ENCODE measurements around the gene CAT.

Gene CAT

GRCh38 chr11:34473603-34474169 lies 35.0 kb downstream of the CAT start:
- peaks cover 24% of the 10 kb centered on the region for H3K36me3 ChIP-seq (ENCODE audit: control insufficient read depth, insufficient read depth, low read length)
- H3K27me3 ChIP-seq (ENCODE audit: control insufficient read depth, insufficient read depth, low read length) = no peaks in the 10 kb centered on the region
- no peak overlapping the region for H3K4me3 ChIP-seq (ENCODE audit: low read length)
- H3K27ac ChIP-seq (ENCODE audit: low read depth, low read length) = no peak overlapping the region
- H3K9ac ChIP-seq (ENCODE audit: low read length) = no peak overlapping the region
- H3K4me1 ChIP-seq (ENCODE audit: control insufficient read depth, insufficient read depth, low read length) = no peaks in the 10 kb centered on the region

- H3K9ac ChIP-seq (ENCODE audit: low read length) = no peak overlapping the region
- H3K4me1 ChIP-seq (ENCODE audit: control insufficient read depth, insufficient read depth, low read length) = no peaks in the 10 kb centered on the region
- H3K36me3 ChIP-seq (ENCODE audit: control insufficient read depth, insufficient read depth, low read length) = peaks cover 6% of the 10 kb centered on the region
- no peaks in the 10 kb centered on the region for H3K27me3 ChIP-seq (ENCODE audit: control insufficient read depth, insufficient read depth, low read length)
- H3K4me3 ChIP-seq (ENCODE audit: low read length) = no peak overlapping the region
- H3K27ac ChIP-seq (ENCODE audit: low read depth, low read length) = no peak overlapping the region
Measured at GRCh38 chr11:34475656-34476055, 36.9 kb downstream of the CAT start.

- Histone ChIP-seq H3K36me3 (ENCODE audit: control insufficient read depth, insufficient read depth, low read length) (peaks cover 2% of the 10 kb centered on the region), H3K27me3 (ENCODE audit: control insufficient read depth, insufficient read depth, low read length) (no peaks in the 10 kb centered on the region), H3K4me1 (ENCODE audit: control insufficient read depth, insufficient read depth, low read length) (no peaks in the 10 kb centered on the region)
Measured at GRCh38 chr11:34476849-34477248, 38.1 kb downstream of the CAT start.

GRCh38 chr11:34478845-34479663 lies 40.3 kb downstream of the CAT start:
- H3K27ac ChIP-seq (ENCODE audit: low read depth, low read length) = no peak overlapping the region
- no peaks in the 10 kb centered on the region for H3K36me3 ChIP-seq (ENCODE audit: control insufficient read depth, insufficient read depth, low read length)
- no peaks in the 10 kb centered on the region for H3K27me3 ChIP-seq (ENCODE audit: control insufficient read depth, insufficient read depth, low read length)
- H3K9ac ChIP-seq (ENCODE audit: low read length) = no peak overlapping the region
- H3K4me1 ChIP-seq (ENCODE audit: control insufficient read depth, insufficient read depth, low read length) = no peaks in the 10 kb centered on the region
- no peak overlapping the region for H3K4me3 ChIP-seq (ENCODE audit: low read length)

More at GRCh38 chr11:34476849-34477248, 38.1 kb downstream of the CAT start:
- Histone ChIP-seq H3K9ac (ENCODE audit: low read length) (no peak overlapping the region), H3K4me3 (ENCODE audit: low read length) (no peak overlapping the region), H3K27ac (ENCODE audit: low read depth, low read length) (no peak overlapping the region)

- H3K4me1 ChIP-seq (ENCODE audit: control insufficient read depth, insufficient read depth, low read length) = no peaks in the 10 kb centered on the region
- no peaks in the 10 kb centered on the region for H3K27me3 ChIP-seq (ENCODE audit: control insufficient read depth, insufficient read depth, low read length)
- H3K27ac ChIP-seq (ENCODE audit: low read depth, low read length) = no peak overlapping the region
- H3K36me3 ChIP-seq (ENCODE audit: control insufficient read depth, insufficient read depth, low read length) = no peaks in the 10 kb centered on the region
- H3K4me3 ChIP-seq (ENCODE audit: low read length) = no peak overlapping the region
- no peak overlapping the region for H3K9ac ChIP-seq (ENCODE audit: low read length)
Measured at GRCh38 chr11:34480314-34480713, 41.6 kb downstream of the CAT start.

GRCh38 chr11:34481307-34481706 lies 42.6 kb downstream of the CAT start:
- H3K4me1 ChIP-seq (ENCODE audit: control insufficient read depth, insufficient read depth, low read length) = no peaks in the 10 kb centered on the region
- no peak overlapping the region for H3K4me3 ChIP-seq (ENCODE audit: low read length)
- H3K9ac ChIP-seq (ENCODE audit: low read length) = no peak overlapping the region
- no peak overlapping the region for H3K27ac ChIP-seq (ENCODE audit: low read depth, low read length)
- no peaks in the 10 kb centered on the region for H3K36me3 ChIP-seq (ENCODE audit: control insufficient read depth, insufficient read depth, low read length)
- no peaks in the 10 kb centered on the region for H3K27me3 ChIP-seq (ENCODE audit: control insufficient read depth, insufficient read depth, low read length)

- H3K4me1 ChIP-seq (ENCODE audit: control insufficient read depth, insufficient read depth, low read length) = no peaks in the 10 kb centered on the region
- no peaks in the 10 kb centered on the region for H3K36me3 ChIP-seq (ENCODE audit: control insufficient read depth, insufficient read depth, low read length)
- no peak overlapping the region for H3K27ac ChIP-seq (ENCODE audit: low read depth, low read length)
- H3K4me3 ChIP-seq (ENCODE audit: low read length) = no peak overlapping the region
- H3K9ac ChIP-seq (ENCODE audit: low read length) = no peak overlapping the region
- H3K27me3 ChIP-seq (ENCODE audit: control insufficient read depth, insufficient read depth, low read length) = no peaks in the 10 kb centered on the region
Measured at GRCh38 chr11:34483106-34483874, 44.6 kb downstream of the CAT start.

GRCh38 chr11:34487430-34487829 lies 48.7 kb downstream of the CAT start:
- Histone ChIP-seq H3K4me1 (ENCODE audit: control insufficient read depth, insufficient read depth, low read length) (no peaks in the 10 kb centered on the region), H3K9ac (ENCODE audit: low read length) (no peak overlapping the region), H3K4me3 (ENCODE audit: low read length) (no peak overlapping the region), H3K36me3 (ENCODE audit: control insufficient read depth, insufficient read depth, low read length) (no peaks in the 10 kb centered on the region), H3K27me3 (ENCODE audit: control insufficient read depth, insufficient read depth, low read length) (no peaks in the 10 kb centered on the region), H3K27ac (ENCODE audit: low read depth, low read length) (no peak overlapping the region)

GRCh38 chr11:34488855-34489557 lies 50.3 kb downstream of the CAT start:
- Histone ChIP-seq H3K36me3 (ENCODE audit: control insufficient read depth, insufficient read depth, low read length) (no peaks in the 10 kb centered on the region), H3K27ac (ENCODE audit: low read depth, low read length) (no peak overlapping the region), H3K27me3 (ENCODE audit: control insufficient read depth, insufficient read depth, low read length) (no peaks in the 10 kb centered on the region), H3K4me3 (ENCODE audit: low read length) (no peak overlapping the region), H3K9ac (ENCODE audit: low read length) (no peak overlapping the region), H3K4me1 (ENCODE audit: control insufficient read depth, insufficient read depth, low read length) (no peaks in the 10 kb centered on the region)

GRCh38 chr11:34490304-34490703 lies 51.6 kb downstream of the CAT start:
- no peak overlapping the region for H3K4me3 ChIP-seq (ENCODE audit: low read length)
- no peaks in the 10 kb centered on the region for H3K4me1 ChIP-seq (ENCODE audit: control insufficient read depth, insufficient read depth, low read length)
- no peak overlapping the region for H3K27ac ChIP-seq (ENCODE audit: low read depth, low read length)
- H3K27me3 ChIP-seq (ENCODE audit: control insufficient read depth, insufficient read depth, low read length) = no peaks in the 10 kb centered on the region
- no peak overlapping the region for H3K9ac ChIP-seq (ENCODE audit: low read length)
- no peaks in the 10 kb centered on the region for H3K36me3 ChIP-seq (ENCODE audit: control insufficient read depth, insufficient read depth, low read length)

- no peaks in the 10 kb centered on the region for H3K4me1 ChIP-seq (ENCODE audit: control insufficient read depth, insufficient read depth, low read length)
- no peak overlapping the region for H3K4me3 ChIP-seq (ENCODE audit: low read length)
- no peaks in the 10 kb centered on the region for H3K36me3 ChIP-seq (ENCODE audit: control insufficient read depth, insufficient read depth, low read length)
- H3K27me3 ChIP-seq (ENCODE audit: control insufficient read depth, insufficient read depth, low read length) = no peaks in the 10 kb centered on the region
- no peak overlapping the region for H3K27ac ChIP-seq (ENCODE audit: low read depth, low read length)
- H3K9ac ChIP-seq (ENCODE audit: low read length) = no peak overlapping the region
Measured at GRCh38 chr11:34492806-34493414, 54.2 kb downstream of the CAT start.

GRCh38 chr11:34493468-34493867 lies 54.7 kb downstream of the CAT start:
- Histone ChIP-seq H3K9ac (ENCODE audit: low read length) (no peak overlapping the region), H3K4me1 (ENCODE audit: control insufficient read depth, insufficient read depth, low read length) (no peaks in the 10 kb centered on the region), H3K4me3 (ENCODE audit: low read length) (no peak overlapping the region), H3K36me3 (ENCODE audit: control insufficient read depth, insufficient read depth, low read length) (no peaks in the 10 kb centered on the region), H3K27ac (ENCODE audit: low read depth, low read length) (no peak overlapping the region), H3K27me3 (ENCODE audit: control insufficient read depth, insufficient read depth, low read length) (no peaks in the 10 kb centered on the region)
